HG02938 (cell line): ENCODE results near the gene PER1.
"Not testable (repeated sequence)": the region's sequence is repeated elsewhere in the genome, so short reads cannot be mapped to it uniquely, and the experiment has no call there.

ENCODE experiments used
- ATAC-seq: cut with Tn5 transposase; IDR thresholded peaks from one replicate; pipeline ENCODE4 v1.9.1; 2021; ENCODE audit warnings: mild to moderate bottlenecking, moderate library complexity; ENCODE audit not compliant: unreplicated experiment

Gene PER1

GRCh38 chr17:8122924-8123694, 29.1 kb downstream of the PER1 start:
- no peak for ATAC-seq

- ATAC-seq = no peak
Measured at GRCh38 chr17:8122422-8122923, 29.7 kb downstream of the PER1 start.

GRCh38 chr17:8121681-8122421, 30.4 kb downstream of the PER1 start:
- ATAC-seq = no peak

GRCh38 chr17:8121407-8121680, 30.9 kb downstream of the PER1 start:
- no peak for ATAC-seq

- ATAC-seq = peak; percentile 4
Measured at GRCh38 chr17:8120520-8121406, 31.4 kb downstream of the PER1 start.

- peak; percentile 35 for ATAC-seq
Measured at GRCh38 chr17:8119581-8120519, 32.4 kb downstream of the PER1 start.

GRCh38 chr17:8118769-8119580, 33.2 kb downstream of the PER1 start:
- no peak for ATAC-seq

GRCh38 chr17:8117980-8118768, 34.0 kb downstream of the PER1 start, which contains the start of gene ALOXE3:
Gene ALOXE3, minus strand, starts transcription at chr17:8118514. Its CDS starts 524 bp downstream, at chr17:8117990.
- ATAC-seq = no peak

GRCh38 chr17:8117367-8117979, 34.7 kb downstream of the PER1 start:
- no peak for ATAC-seq

- ATAC-seq = no peak
Measured at GRCh38 chr17:8116776-8117175, 35.4 kb downstream of the PER1 start.

GRCh38 chr17:8110907-8111306, 41.3 kb downstream of the PER1 start:
- ATAC-seq = no peak

- no peak for ATAC-seq
Measured at GRCh38 chr17:8110456-8110804, 41.8 kb downstream of the PER1 start.

GRCh38 chr17:8109661-8110455, 42.3 kb downstream of the PER1 start:
- ATAC-seq = no peak

- ATAC-seq = no peak
Measured at GRCh38 chr17:8108972-8109660, 43.1 kb downstream of the PER1 start.

GRCh38 chr17:8106980-8107379, 45.2 kb downstream of the PER1 start:
- not testable (repeated sequence) for ATAC-seq

GRCh38 chr17:8105957-8106398, 46.2 kb downstream of the PER1 start:
- ATAC-seq = no peak

- ATAC-seq = no peak
Measured at GRCh38 chr17:8104911-8105310, 47.3 kb downstream of the PER1 start.
